HCT116 (cell line): Measurements from ENCODE around the gene KLF16. TPM values are rescaled to one million over a fixed set of nuclear protein-coding genes. Genes with fewer than 3 reads are reported as not detected.
A peak's percentile ranks its signal among the peaks of the same experiment; 100 is the strongest.
"Not testable (repeated sequence)": the region's sequence is repeated elsewhere in the genome, so short reads cannot be mapped to it uniquely, and the experiment has no call there.

Experiments used
- ATAC-seq: fragments of 200-7000 bp; cut with Tn5 transposase; 2 replicates; pipeline ENCODE4 v1.9.1; 2020; ENCODE audit warnings: mild to moderate bottlenecking, moderate library complexity
- BruUV-seq: library from RNA; stranded (reverse); fragments of 400-500 nt; replicated peaks from 2 replicates; lab custom pipeline; 2021; lab: Mats Ljungman, UMichigan
- CTCF ChIA-PET: fragments of 300-600 bp; sonication (Branson Sonifier 250); formaldehyde crosslinking; loops from one replicate; lab custom pipeline; 2021; ENCODE audit warnings: antibody characterized with exemption; lab: Charles Lee
- POLR2A ChIA-PET: fragments of 300-600, 350-600 bp; sonication (Branson Sonifier 250); formaldehyde crosslinking; loops from one replicate; lab custom pipeline; 2021; ENCODE audit warnings: antibody characterized with exemption; lab: Charles Lee
- RAD21 ChIA-PET, 2 experiments: fragments of 300-600 bp; sonication (Branson Sonifier 250); formaldehyde crosslinking; loops; one replicate each; lab custom pipeline; 2023; ENCODE audit warnings: low total read pairs in 2 of 2; ENCODE audit not compliant: uncharacterized antibody in 2 of 2, unreplicated experiment in 2 of 2, low non-redundant PET in 1 of 2; lab: Charles Lee
- DNase-seq: peaks from one replicate; pipeline ENCODE4 v3.0.0-alpha.2; 2010; ENCODE audit warnings: low read depth, low spot score
- H2AFZ ChIP-seq: fragments of 200-600 bp; shearing (Covaris generic), sonication (generic); 2 replicates; pipeline ENCODE4 v1.6.1; 2017; ENCODE audit warnings: low read depth, mixed run types, mixed read lengths, antibody characterized with exemption, low read length; ENCODE audit not compliant: poor library complexity, severe bottlenecking
- H3K27ac ChIP-seq: 2 replicates; pipeline ENCODE4 v1.5.1; 2012; ENCODE audit warnings: low read depth, low read length
- H3K27me3 ChIP-seq: fragments of 200-600 bp; sonication (generic); 2 replicates; pipeline ENCODE4 v1.6.1; 2016; ENCODE audit warnings: mixed run types, low read length, mixed read lengths; ENCODE audit not compliant: insufficient read depth
- H3K36me3 ChIP-seq, 2 experiments: fragments of 200-500 bp in 1 of 2; fragments of 200-600 bp in 1 of 2; sonication (Bioruptor generic) in 1 of 2; sonication (generic) in 1 of 2; 2 replicates each; pipeline versions ENCODE4 v1.5.1 to v1.6.1; 2014 to 2016; ENCODE audit warnings: low read length in 2 of 2, inconsistent platforms in 1 of 2, mixed read lengths in 1 of 2, mixed run types in 1 of 2; ENCODE audit not compliant: insufficient read depth in 2 of 2, control insufficient read depth in 1 of 2
- H3K4me1 ChIP-seq, 2 experiments: fragments of 200-600 bp in 1 of 2; sonication (generic) in 1 of 2; 2 replicates each; pipeline versions ENCODE4 v1.5.1 to v1.6.1; 2012 to 2017; ENCODE audit warnings: low read length in 2 of 2, inconsistent platforms in 1 of 2, mild to moderate bottlenecking in 1 of 2, mixed read lengths in 1 of 2, mixed run types in 1 of 2, moderate library complexity in 1 of 2; ENCODE audit not compliant: insufficient read depth in 2 of 2, control insufficient read depth in 1 of 2
- H3K4me2 ChIP-seq: fragments of 200-600 bp; sonication (generic); 2 replicates; pipeline ENCODE4 v1.6.1; 2017; ENCODE audit warnings: mixed run types, low read length, mixed read lengths
- H3K4me3 ChIP-seq, 2 experiments: fragments of 200-600 bp in 1 of 2; sonication (generic) in 1 of 2; replicated peaks in 1 of 2; 2 replicates each; pipeline ENCODE4 v1.5.1; 2011 to 2016; ENCODE audit warnings: low read length in 2 of 2, control low read depth in 1 of 2, low read depth in 1 of 2, mild to moderate bottlenecking in 1 of 2, mixed read lengths in 1 of 2, mixed run types in 1 of 2
- H3K79me2 ChIP-seq: fragments of 200-600 bp; sonication (generic); 2 replicates; pipeline ENCODE4 v1.6.1; 2017; ENCODE audit warnings: mild to moderate bottlenecking, mixed run types, low read length, moderate library complexity, mixed read lengths; ENCODE audit not compliant: insufficient read depth
- H3K9ac ChIP-seq: fragments of 200-600 bp; sonication (generic); 2 replicates; pipeline ENCODE4 v1.6.1; 2016; ENCODE audit warnings: low read length, mixed read lengths
- H3K9me2 ChIP-seq: fragments of 200-600 bp; sonication (generic), shearing (Covaris generic); 2 replicates; pipeline ENCODE4 v1.6.1; 2017; ENCODE audit warnings: mixed run types, mild to moderate bottlenecking, moderate library complexity; ENCODE audit not compliant: insufficient read depth
- H3K9me3 ChIP-seq, 2 experiments: fragments of 200-500 bp in 1 of 2; fragments of 200-600 bp in 1 of 2; sonication (Bioruptor generic) in 1 of 2; sonication (generic) in 1 of 2; 2 replicates each; pipeline ENCODE4 v1.6.1; 2014 to 2017; ENCODE audit warnings: low read length in 2 of 2, mixed read lengths in 2 of 2, inconsistent platforms in 1 of 2, low read depth in 1 of 2, mild to moderate bottlenecking in 1 of 2, mixed run types in 1 of 2, moderate library complexity in 1 of 2; ENCODE audit not compliant: control insufficient read depth in 1 of 2, insufficient read depth in 1 of 2
- H4K20me1 ChIP-seq: fragments of 200-600 bp; sonication (generic), shearing (Covaris generic); 2 replicates; pipeline ENCODE4 v1.6.1; 2017; ENCODE audit warnings: mixed run types, mild to moderate bottlenecking, moderate library complexity; ENCODE audit not compliant: insufficient read depth
- CBX3 ChIP-seq: IDR thresholded peaks from 2 replicates; pipeline ENCODE4 v1.6.1; 2012; ENCODE audit warnings: low read depth
- CEBPB ChIP-seq: IDR thresholded peaks from 2 replicates; pipeline ENCODE4 v1.6.1; 2012; ENCODE audit warnings: low read depth
- CTCF ChIP-seq, 3 experiments: fragments of 200-600 bp in 1 of 3; sonication (generic) in 1 of 3; IDR thresholded peaks in 2 of 3; conservative IDR thresholded peaks in 1 of 3; 2 replicates each; pipeline ENCODE4 v1.5.1; 2012 to 2017; ENCODE audit warnings: low read depth in 2 of 3, low read length in 2 of 3, antibody characterized with exemption in 1 of 3, borderline replicate concordance in 1 of 3, control low read depth in 1 of 3, mild to moderate bottlenecking in 1 of 3, mixed read lengths in 1 of 3, mixed run types in 1 of 3, moderate library complexity in 1 of 3; ENCODE audit not compliant: insufficient read depth in 1 of 3
- EZH2 ChIP-seq: fragments of 200-600 bp; sonication (generic); IDR thresholded peaks from 2 replicates; pipeline ENCODE4 v1.6.1; 2017; ENCODE audit warnings: antibody characterized with exemption, mixed run types
- FOSL1 ChIP-seq: IDR thresholded peaks from 2 replicates; pipeline ENCODE4 v1.6.1; 2012; ENCODE audit warnings: low read depth
- JUND ChIP-seq: IDR thresholded peaks from 2 replicates; pipeline ENCODE4 v1.6.1; 2012
- MAX ChIP-seq: IDR thresholded peaks from 2 replicates; pipeline ENCODE4 v1.6.1; 2012
- POLR2A ChIP-seq: IDR thresholded peaks from 2 replicates; pipeline ENCODE4 v1.7.0; 2011; ENCODE audit warnings: borderline replicate concordance; ENCODE audit not compliant: insufficient read depth, insufficient read length; ENCODE audit errors: extremely low read depth
- POLR2AphosphoS5 ChIP-seq: IDR thresholded peaks from 2 replicates; pipeline ENCODE4 v1.6.1; 2011; ENCODE audit warnings: mild to moderate bottlenecking, low read depth, low read length, moderate library complexity
- RAD21 ChIP-seq: IDR thresholded peaks from 2 replicates; pipeline ENCODE4 v1.6.1; 2012; ENCODE audit warnings: low read depth, mild to moderate bottlenecking
- SIN3A ChIP-seq: IDR thresholded peaks from 2 replicates; pipeline ENCODE4 v1.6.1; 2012; ENCODE audit warnings: low read depth
- SP1 ChIP-seq: IDR thresholded peaks from 2 replicates; pipeline ENCODE4 v1.6.1; 2012; ENCODE audit warnings: low read depth
- TCF7L2 ChIP-seq: IDR thresholded peaks from 2 replicates; pipeline ENCODE4 v1.7.0; 2011; ENCODE audit warnings: borderline replicate concordance, inconsistent platforms; ENCODE audit not compliant: insufficient read depth, insufficient read length; ENCODE audit errors: extremely low read depth
- YY1 ChIP-seq: IDR thresholded peaks from 2 replicates; pipeline ENCODE4 v1.6.1; 2011; ENCODE audit warnings: low read length, low read depth, moderate library complexity, mild to moderate bottlenecking; ENCODE audit not compliant: insufficient replicate concordance; ENCODE audit errors: extremely low read depth
- ZBTB33 ChIP-seq: IDR thresholded peaks from 2 replicates; pipeline ENCODE4 v1.6.1; 2011; ENCODE audit warnings: mild to moderate bottlenecking, low read length, moderate library complexity; ENCODE audit not compliant: insufficient replicate concordance; ENCODE audit errors: extremely low read depth
- ZFX ChIP-seq: fragments of 450-650 bp; IDR thresholded peaks from 2 replicates; pipeline ENCODE4 v1.6.1; 2017
- intact Hi-C: fragments of 100-400 bp; cut with micrococcal nuclease; formaldehyde crosslinking; loops from 2 replicates; pipeline ENCODE4 v1.10.0; 2022
- total RNA-seq: library from RNA; stranded (reverse); gene quantifications from one replicate; pipeline ENCODE4 v1.2.1, GENCODE V29; 2021; ENCODE audit not compliant: unreplicated experiment

The KLF16 gene
- total RNA-seq, 1 experiment from 2014 or later, result 64.3 TPM

- Histone ChIP-seq H3K4me2 (peak overlapping the region; percentile 98), H3K9me2 (no peaks in the 10 kb centered on the region), H3K4me1 (peaks cover 12 to 20% of the 10 kb centered on the region in 2 experiments), H3K79me2 (peaks cover 54% of the 10 kb centered on the region), H3K27me3 (no peaks in the 10 kb centered on the region), H4K20me1 (peaks cover 11% of the 10 kb centered on the region; the same call in 1 of the 2 replicates), H3K36me3 (peaks cover 3 to 13% of the 10 kb centered on the region in 2 experiments; a peak in 2 of 4 replicates)
- RAD21 ChIA-PET, result no interaction called here
- TSS peak; percentile 71 for BruUV-seq
- intact Hi-C loops, result no loop called here
- ATAC-seq, result peak; percentile 96
- POLR2A ChIA-PET, result interaction anchor here (0.8 to 1.1 kb wide), 5 partner anchors 9 to 30 kb away, joined by 3 to 10 read pairs (median 5); partner anchors contain the start of genes ADAT3 and SCAMP4
- TF ChIP-seq ZFX, result peak; percentile 59; the same call in 1 of the 2 replicates
- peak; percentile 99 for TF ChIP-seq MAX
- TF ChIP-seq CTCF (IDR thresholded peaks at IDR 0.05 in 2 of 3, conservative IDR thresholded peaks at IDR 0.05 in 1 of 3; ENCODE audit: borderline replicate concordance in 1 of 3, insufficient read depth in 1 of 3, low read depth in 2 of 3, low read length in 2 of 3), result peak in 1 of 3 experiments; percentile 14; a peak in 1 of 6 replicates
- no peak for TF ChIP-seq CEBPB
- TF ChIP-seq CBX3, result no peak; the same call in 1 of the 2 replicates
- TF ChIP-seq POLR2AphosphoS5, result peak; percentile 89
- peak; percentile 99 for TF ChIP-seq SIN3A
- TF ChIP-seq POLR2A, result peak; percentile 69
- no peak for TF ChIP-seq EZH2
- TF ChIP-seq ZBTB33, result peak; percentile 80
- TF ChIP-seq TCF7L2, result peak; percentile 65
- no peak for TF ChIP-seq RAD21
- no peak for TF ChIP-seq FOSL1
- peak; percentile 91 for TF ChIP-seq SP1
- no peak; the same call in 1 of the 2 replicates for TF ChIP-seq JUND
- peak; percentile 29 for TF ChIP-seq YY1
- TF ChIP-seq, all 23 proteins: peak for 10
- peak; percentile 68 for DNase-seq
- Histone ChIP-seq H3K4me3 (peak overlapping the region; percentile 76 to 95), H3K27ac (peak overlapping the region; percentile 95), H3K9me3 (no peaks in the 10 kb centered on the region), H3K9ac (peak overlapping the region; percentile 95), H2AFZ (no peak overlapping the region)
- CTCF ChIA-PET, result interaction anchor here (0.7 to 3.3 kb wide), 4 partner anchors 9 to 54 kb away, joined by 3 to 12 read pairs (median 3); no protein-coding TSS in a partner anchor
Measured at GRCh38 chr19:1875646-1876495, 12.5 kb upstream of the KLF16 start.

GRCh38 chr19:1875265-1875645 is 11.9 kb upstream of the KLF16 start:
- H3K9me3 ChIP-seq, H2AFZ ChIP-seq, ATAC-seq, intact Hi-C loops, DNase-seq, H3K9me2 ChIP-seq, H3K27me3 ChIP-seq, BruUV-seq, RAD21 ChIA-PET: not testable (repeated sequence)
- peaks cover 3 to 13% of the 10 kb centered on the region in 2 experiments; a peak in 2 of 4 replicates for H3K36me3 ChIP-seq
- H3K79me2 ChIP-seq, result peaks cover 50% of the 10 kb centered on the region
- H4K20me1 ChIP-seq, result peaks cover 11% of the 10 kb centered on the region; the same call in 1 of the 2 replicates
- ChIA-PET CTCF (interaction anchor here (0.6 to 3.3 kb wide), 3 partner anchors 11 to 773 kb away, joined by 3 to 12 read pairs (median 4); no protein-coding TSS in a partner anchor), POLR2A (interaction anchor here (1.1 kb wide), 1 partner anchor 11 kb away, joined by 5 read pairs; no protein-coding TSS in a partner anchor)
- H3K4me1 ChIP-seq, result peaks cover 12 to 20% of the 10 kb centered on the region in 2 experiments
- H3K9ac ChIP-seq, result peak overlapping the region; percentile 95
- peak overlapping the region; percentile 76 to 95 for H3K4me3 ChIP-seq
- H3K27ac ChIP-seq, result peak overlapping the region; percentile 95
- H3K4me2 ChIP-seq, result peak overlapping the region; percentile 98
